GM19193 (cell line): ENCODE measurements around the gene IQGAP2.
A peak's percentile ranks its signal among the peaks of the same experiment; 100 is the strongest.

Source experiments
- POLR2A ChIP-seq: IDR thresholded peaks from 4 replicates; pipeline ENCODE4 v1.6.1; 2011; ENCODE audit not compliant: insufficient read depth, insufficient read length; ENCODE audit errors: extremely low read depth

The IQGAP2 gene

DNA sequence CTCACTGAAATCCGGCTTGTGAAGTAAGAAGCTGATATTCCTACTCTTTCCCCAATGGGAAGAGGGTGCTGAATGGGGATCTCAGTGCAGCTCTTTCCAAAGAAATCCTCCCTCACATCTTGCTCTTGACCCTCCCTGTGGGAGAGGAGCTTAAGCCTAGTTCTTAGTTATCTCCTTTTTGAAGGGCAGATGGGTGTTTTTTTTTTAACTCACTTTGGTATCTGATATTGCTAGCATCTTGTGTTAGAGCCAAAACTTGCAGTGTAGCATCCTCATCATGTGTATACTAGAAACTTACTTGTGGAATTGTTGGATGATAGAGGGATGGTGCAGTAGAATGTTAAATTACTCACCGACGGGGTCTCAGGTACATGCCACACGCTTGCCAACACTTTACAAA, 129.9 kb downstream of the IQGAP2 start:
- TF ChIP-seq POLR2A, result no peak

DNA sequence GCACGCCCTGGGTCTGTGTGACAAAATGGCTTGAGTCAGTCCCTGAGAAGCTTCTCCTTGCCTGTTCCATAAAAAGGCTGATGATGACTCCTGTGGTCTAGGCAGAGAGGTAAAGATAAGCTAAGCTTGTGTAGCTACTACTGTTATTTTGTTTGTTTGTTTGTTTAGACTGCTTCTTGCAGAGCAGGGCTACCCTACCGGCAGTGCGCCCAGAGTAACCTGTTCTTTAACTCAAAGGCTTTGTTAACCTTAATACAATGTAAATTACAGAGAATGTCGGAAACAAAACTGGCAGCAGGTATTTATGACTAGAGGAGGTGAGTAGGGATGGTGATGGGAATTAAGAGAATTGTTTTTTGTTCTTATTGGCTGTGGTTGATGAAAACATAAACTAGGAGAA, 132.5 kb downstream of the IQGAP2 start:
- TF ChIP-seq POLR2A, result no peak

DNA sequence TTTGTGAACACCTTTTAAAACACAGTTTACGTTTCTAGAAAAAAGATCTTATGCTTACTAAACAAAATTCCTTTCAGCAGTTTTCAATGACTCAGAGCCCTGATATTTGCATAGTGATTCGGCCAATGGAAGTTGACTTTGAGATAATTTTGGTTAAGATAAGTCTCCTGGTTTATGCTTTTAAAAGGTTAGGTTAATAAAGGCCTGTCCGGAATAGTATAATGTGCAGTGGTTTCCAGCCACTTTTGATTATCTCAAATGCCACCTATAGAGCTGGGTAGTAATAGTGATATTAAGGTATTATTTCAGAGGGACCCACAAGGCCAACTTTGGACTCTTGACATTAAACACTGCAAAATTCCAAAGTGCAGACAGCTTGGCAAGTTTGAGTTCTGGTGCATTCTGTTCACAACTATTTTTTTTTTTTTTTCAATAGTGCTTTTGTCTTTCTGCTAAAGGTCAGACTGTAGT, 134.0 kb downstream of the IQGAP2 start:
- no peak for TF ChIP-seq POLR2A

DNA sequence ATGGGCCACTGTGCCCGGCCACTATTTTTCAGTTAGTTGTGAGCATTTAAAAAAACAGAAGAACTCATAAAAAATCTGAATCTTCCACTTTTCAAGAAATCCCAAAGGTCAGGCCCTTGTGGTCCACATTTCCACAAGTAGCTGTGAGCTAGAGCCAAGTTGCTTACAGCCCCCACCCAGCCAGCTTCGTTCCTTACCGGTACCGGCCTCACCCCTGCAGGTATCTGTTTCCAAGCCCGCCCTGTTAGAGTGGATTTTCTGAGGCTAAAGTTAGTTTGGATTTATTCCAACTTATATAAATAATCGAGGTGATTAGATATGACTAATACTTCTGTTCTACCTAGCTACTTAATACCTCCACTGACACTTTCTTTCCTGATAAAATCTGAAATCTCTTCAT, 139.2 kb downstream of the IQGAP2 start:
- no peak for TF ChIP-seq POLR2A

DNA sequence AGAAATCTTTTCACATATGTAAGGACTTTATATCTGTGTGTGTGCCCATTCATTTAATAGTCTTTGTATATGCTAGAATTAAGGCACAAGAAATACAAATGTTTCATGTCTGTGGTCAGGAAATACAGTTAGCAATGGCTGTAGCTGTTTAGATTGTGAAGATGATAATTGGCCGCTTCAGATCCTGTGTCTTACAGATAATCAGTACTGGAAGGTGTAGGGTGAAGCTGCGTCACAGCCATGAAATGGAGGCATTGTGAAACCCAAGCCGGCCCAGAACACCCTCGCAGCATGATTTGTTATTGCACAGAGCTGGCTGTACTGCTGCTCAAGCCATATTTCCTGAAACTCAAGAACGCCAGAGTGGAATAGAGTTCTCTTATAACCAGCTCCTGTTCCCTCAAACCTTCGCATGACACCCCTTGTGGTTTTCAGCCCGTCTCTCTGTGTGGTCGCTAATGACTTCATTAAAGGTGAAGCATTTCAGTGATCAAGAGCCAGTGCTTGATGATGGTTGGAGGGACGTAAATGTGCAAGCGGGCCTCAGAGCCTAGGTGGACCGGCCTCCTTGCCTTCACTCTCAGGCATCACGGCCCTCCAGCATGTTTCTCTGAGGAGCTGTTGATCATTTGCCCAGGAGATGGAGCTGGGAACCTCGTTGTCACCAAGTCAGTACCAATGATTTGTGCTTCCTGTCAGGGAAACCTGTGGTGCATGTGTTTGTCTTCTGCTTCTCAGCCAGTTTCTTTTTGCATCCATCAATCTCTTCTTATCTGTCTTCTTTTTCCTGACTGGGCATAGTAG, 140.0 kb downstream of the IQGAP2 start:
- peak; percentile 23 for TF ChIP-seq POLR2A

DNA sequence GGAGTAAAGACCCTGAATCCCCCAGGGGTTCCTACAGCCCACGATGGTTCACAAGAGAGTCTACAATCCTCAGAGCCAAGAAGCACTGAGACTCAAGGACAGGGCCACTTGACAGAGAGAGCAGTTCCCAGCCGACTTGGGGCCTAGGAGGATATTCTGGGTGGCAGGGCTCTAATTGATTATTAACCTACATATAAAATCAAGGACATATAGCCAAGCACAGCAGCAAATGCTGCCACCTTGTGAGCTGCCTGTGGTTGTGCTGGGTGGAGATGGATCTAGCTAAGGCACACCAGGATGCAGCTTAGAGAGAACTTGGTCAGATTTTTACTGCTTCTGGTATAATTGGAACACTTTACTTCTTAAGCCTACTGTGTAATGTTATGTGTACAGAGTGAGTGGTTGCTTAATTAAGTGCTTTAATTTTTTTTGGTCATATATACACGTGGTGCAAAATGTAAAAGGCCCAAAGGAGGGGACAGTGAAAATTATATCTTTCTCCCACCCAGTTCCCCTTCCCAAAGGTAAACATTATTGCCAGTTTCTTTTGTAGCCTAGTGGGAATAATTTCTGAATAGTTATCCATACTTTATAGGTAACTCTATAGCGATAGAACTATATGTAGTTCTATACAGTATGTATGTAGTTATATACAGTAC, 141.3 kb downstream of the IQGAP2 start:
- no peak for TF ChIP-seq POLR2A

DNA sequence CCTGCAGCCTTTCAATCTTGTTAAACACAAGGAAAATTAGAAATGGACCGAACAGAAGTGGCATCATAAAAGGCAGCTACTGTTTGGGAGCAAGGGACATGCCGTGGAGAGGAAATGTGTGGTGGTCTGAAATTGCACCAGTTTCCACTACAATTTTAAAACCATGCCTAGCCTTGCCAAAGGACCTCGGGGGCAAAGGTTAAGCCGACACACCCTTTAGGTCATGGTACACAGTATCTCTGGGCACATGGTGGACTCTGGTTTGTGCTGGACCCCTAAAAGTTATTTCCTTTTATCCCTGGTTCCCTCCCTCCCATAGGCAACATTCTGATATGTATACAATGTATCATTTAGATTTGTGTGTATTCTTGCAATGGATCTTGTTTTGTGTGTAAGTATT, 142.1 kb downstream of the IQGAP2 start:
- TF ChIP-seq POLR2A, result no peak

DNA sequence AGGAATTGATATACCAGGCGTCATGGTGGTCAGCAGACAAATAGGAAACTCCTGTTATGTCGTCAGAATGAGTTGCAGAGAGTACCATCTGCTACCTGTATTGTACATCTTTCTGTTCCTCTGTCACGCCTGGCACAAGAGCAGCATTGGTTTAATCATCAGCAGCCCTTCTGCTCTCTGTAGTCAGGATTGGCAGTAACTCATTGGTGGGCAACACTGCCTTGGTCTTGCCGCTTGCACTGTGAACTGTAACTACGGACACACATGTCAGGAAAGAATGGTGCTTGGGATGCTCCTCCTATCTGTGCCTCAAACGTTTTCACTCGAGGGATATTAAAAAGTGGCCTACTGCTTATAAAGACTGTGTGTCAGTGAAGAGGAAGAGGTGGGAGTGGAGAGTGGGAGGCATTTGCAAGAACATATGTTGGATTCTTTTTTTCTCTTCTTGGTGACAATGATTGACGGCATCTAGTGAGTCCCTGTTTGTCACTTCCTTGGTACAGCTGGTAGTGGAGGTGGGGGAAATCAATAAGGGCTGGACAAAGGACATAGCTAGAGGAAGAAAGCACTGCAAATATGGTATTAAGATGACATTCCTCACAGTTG, 143.5 kb downstream of the IQGAP2 start:
- no peak for TF ChIP-seq POLR2A

DNA sequence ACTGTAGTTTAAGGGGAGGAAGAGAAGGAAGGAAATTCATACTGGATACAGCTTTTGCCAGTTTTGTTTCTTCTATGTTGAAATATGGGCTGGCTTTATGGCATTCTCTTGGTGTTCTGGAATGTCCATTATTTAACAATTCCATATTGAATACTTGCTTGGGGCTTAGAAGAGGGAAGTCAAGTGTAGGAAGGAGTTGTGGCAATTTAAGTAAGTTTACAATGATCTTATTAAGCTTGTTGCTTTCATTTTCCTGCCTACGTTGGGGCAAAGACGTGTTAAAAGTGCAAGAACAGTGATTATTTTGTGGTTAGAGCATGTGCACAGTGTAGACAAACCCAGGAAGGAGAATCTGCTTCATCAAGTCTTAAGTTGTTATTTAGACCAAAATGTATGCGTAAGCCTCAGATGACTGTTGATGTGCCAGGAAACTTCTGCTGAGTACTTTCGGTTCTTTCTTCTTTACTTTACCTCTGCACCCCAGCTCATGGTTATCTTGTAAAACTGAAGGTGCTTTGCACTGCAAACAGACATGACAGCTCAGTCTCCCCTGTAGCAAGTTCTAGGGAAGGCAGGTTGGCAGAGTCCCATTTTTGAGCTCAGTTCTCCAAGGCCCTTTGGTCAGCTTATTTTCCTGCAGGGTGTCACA, 144.3 kb downstream of the IQGAP2 start:
- TF ChIP-seq POLR2A, result no peak

DNA sequence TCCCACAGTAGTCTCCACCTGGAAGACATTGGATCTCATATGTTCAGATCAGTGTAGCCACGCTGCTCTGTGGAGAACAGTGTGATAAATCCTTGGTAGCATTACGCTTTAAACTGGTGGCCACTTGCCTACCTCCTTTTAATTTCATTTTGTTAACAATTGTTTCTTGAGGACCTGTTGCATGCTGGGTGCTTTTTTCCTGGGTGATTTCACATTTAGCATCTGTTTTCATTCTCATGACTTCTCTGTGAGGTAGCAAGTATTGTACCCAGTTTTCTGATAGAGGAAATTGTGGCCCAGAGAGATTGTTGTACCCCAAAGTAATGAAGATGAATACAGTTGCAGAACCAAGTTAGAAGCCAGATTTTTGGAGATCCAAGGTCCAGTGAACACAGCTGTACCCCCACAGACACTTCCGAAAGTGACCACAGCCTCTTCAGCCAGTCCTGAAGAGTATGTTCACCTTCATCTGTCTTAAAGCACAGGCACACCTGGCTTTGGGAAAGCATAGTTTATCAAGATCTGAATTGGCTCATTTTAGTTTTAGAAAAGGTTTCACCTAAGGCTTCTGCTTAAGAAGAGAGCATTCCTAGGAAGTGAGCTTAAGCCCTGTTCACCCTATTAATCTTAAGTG, 144.9 kb downstream of the IQGAP2 start:
- TF ChIP-seq POLR2A, result no peak

DNA sequence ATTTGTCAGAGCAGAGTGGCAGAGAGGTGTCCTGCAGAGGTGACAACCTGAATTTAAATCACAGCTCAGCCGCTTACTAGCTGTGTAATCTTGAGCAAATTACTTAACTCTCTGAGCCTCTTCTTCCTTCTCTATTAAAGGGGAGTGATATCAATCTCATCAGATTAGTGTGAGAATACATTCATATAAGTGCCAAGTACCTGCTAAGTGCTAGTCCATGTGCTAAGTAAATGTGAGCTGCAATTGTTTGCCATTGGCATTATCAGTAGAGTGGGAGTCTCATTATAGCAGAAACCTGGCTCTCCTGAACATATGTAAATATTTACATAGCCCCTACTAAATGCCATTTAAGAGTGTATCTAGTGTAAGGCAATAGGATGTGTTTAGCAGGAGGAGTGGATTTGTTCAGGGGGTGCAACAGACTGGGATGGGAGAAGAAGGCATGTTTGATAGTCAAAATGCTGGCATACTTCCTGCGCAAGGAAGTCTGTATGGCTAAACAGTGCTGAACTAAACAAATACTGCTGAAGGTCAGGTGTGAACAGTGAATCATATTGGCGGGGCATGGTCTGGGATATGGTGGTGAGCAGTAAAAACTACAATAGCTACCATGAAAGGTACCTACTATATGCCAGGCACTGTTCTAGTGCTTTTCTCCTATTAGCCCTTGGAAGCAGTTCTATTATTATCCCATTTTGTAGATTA, 145.6 kb downstream of the IQGAP2 start:
- no peak for TF ChIP-seq POLR2A

DNA sequence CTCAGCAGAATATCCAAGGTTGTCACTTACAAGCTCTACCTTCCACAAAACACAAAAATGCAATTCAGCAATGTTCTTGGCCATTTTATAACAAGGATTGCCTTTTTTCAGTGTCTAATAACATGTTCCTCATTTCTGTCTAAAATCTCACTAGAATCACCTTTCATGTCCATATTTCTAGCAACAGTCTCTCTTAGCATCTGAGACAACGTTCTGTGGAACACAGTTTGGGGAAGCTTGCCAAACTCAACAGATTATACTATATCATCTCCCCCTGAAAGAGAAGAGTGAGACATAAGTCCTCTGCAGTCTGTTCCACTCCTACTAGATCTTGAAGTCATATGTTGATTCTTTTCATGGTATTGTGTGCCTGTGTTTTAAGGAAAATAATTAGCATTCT, 149.5 kb downstream of the IQGAP2 start:
- no peak for TF ChIP-seq POLR2A

DNA sequence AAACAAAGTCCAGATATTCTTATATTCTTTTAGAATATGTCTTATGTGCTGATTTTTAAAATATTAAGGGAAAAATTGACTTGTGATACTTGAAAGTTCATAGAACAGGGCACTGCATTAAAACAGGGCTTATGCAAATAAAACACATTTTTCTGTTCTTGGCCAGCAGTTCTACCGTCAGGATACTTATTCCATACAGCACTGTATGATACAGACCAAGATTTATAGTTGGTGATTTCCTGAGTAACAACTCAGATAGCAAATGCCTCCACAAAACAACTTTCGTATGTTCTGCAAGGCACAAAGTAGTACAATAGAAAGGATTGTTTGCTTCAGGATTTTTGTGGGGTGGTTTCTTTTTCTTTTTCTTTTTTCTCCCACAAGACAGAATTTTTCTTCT, 150.2 kb downstream of the IQGAP2 start:
- TF ChIP-seq POLR2A, result no peak

DNA sequence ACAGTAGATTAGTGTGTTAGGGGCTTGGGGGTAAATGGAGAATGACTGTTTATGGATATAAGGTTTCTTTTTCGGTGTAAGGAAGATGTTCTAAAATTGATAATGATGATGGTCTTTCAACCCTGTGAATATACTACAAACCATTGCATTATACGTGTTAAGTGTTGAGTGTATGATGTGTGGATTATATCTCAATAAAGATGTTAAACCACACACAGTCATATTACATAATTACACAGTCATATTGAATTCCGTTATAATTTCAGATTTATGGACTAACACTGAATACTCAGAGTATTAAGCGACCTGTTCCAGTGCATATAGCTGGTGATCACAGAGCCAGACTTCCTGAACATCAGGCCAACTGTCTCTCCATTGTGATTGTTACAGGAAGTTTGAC, 152.0 kb downstream of the IQGAP2 start:
- no peak for TF ChIP-seq POLR2A
